H1 (cell line): ENCODE data around the gene MGAT5.

ENCODE experiments used
- CBX8 ChIP-seq: fragments of 300-800, 300-1000 bp; sonication (generic); IDR thresholded peaks from 2 replicates; pipeline ENCODE4 v1.7.1; 2016; ENCODE audit warnings: low read depth, low read length, borderline replicate concordance
- CHD2 ChIP-seq: IDR thresholded peaks from 2 replicates; pipeline ENCODE4 v1.6.1; 2012; ENCODE audit warnings: low read length, improper control_type of control experiment
- CREB1 ChIP-seq: IDR thresholded peaks from 2 replicates; pipeline ENCODE4 v1.6.1; 2012; ENCODE audit warnings: inconsistent platforms
- CTCF ChIP-seq, 3 experiments: IDR thresholded peaks; 1 replicate in 2 of 3; 2 replicates in 1 of 3; pipeline versions ENCODE4 v1.5.1 to v1.6.1; 2011; ENCODE audit warnings: low read length in 3 of 3, mild to moderate bottlenecking in 3 of 3, inconsistent platforms in 2 of 3, low read depth in 1 of 3, moderate library complexity in 1 of 3; ENCODE audit not compliant: insufficient read depth in 1 of 3; ENCODE audit errors: control extremely low read depth in 1 of 3
- EZH2 ChIP-seq: fragments of 200-600 bp; sonication (generic); IDR thresholded peaks from 2 replicates; pipeline ENCODE4 v1.7.1; 2012; ENCODE audit warnings: low read depth, mild to moderate bottlenecking, moderate library complexity, low read length, inconsistent platforms; ENCODE audit not compliant: severe bottlenecking
- JUN ChIP-seq: IDR thresholded peaks from 2 replicates; pipeline ENCODE4 v1.6.1; 2011; ENCODE audit warnings: low read depth, mild to moderate bottlenecking, improper control_type of control experiment, low read length
- MAX ChIP-seq: IDR thresholded peaks from 2 replicates; pipeline ENCODE4 v1.6.1; 2012; ENCODE audit warnings: inconsistent platforms
- NRF1 ChIP-seq: IDR thresholded peaks from 2 replicates; pipeline ENCODE4 v1.6.1; 2011; ENCODE audit warnings: mild to moderate bottlenecking, low read depth, low read length, improper control_type of control experiment
- PHF8 ChIP-seq: fragments of 200-600 bp; sonication (generic); conservative IDR thresholded peaks from 2 replicates; pipeline ENCODE4 v1.7.1; 2012; ENCODE audit warnings: low read depth, mild to moderate bottlenecking, inconsistent platforms, low read length, moderate library complexity
- RFX5 ChIP-seq: IDR thresholded peaks from 2 replicates; pipeline ENCODE4 v1.6.1; 2011; ENCODE audit warnings: low read depth, low read length, improper control_type of control experiment, borderline replicate concordance
- SIX5 ChIP-seq: IDR thresholded peaks from 2 replicates; pipeline ENCODE4 v1.6.1; 2011; ENCODE audit warnings: mild to moderate bottlenecking, low read depth, low read length
- TAF1 ChIP-seq: IDR thresholded peaks from 2 replicates; pipeline ENCODE4 v1.6.1; 2011; ENCODE audit warnings: mild to moderate bottlenecking, low read depth, low read length
- ZNF274 ChIP-seq: IDR thresholded peaks from 2 replicates; pipeline ENCODE4 v1.7.0; 2012; ENCODE audit warnings: low read length, borderline replicate concordance; ENCODE audit errors: extremely low read depth

GRCh38 chr2:134312482-134312881, 58.6 kb downstream of the MGAT5 start:
- TF ChIP-seq CTCF (IDR thresholded peaks at IDR 0.05; ENCODE audit: control extremely low read depth in 1 of 3, insufficient read depth in 1 of 3, low read depth in 1 of 3, low read length in 3 of 3) (no peak), JUN (no peak), CHD2 (no peak), CREB1 (no peak), EZH2 (no peak), ZNF274 (no peak), RFX5 (no peak), SIX5 (no peak), NRF1 (no peak), CBX8 (no peak), TAF1 (no peak), PHF8 (no peak), MAX (no peak)
